Neural crest cell (in vitro differentiated cells): ENCODE data around the gene FGF23. TPM values are rescaled to one million over a fixed set of nuclear protein-coding genes. Genes with fewer than 3 reads are reported as not detected.
A peak's percentile ranks its signal among the peaks of the same experiment; 100 is the strongest.
"Not testable (repeated sequence)": the region's sequence is repeated elsewhere in the genome, so short reads cannot be mapped to it uniquely, and the experiment has no call there.

Experiments used
- DNase-seq: peaks from one replicate; pipeline ENCODE4 v3.0.0; 2021; ENCODE audit warnings: low read depth, mixed read lengths, low spot score
- H3K27ac Mint-ChIP-seq: one replicate; pipeline ENCODE4 v1.8.0; 2021; ENCODE audit warnings: mild to moderate bottlenecking, mixed read lengths; ENCODE audit not compliant: unreplicated experiment
- H3K27me3 Mint-ChIP-seq: 2 replicates; pipeline ENCODE4 v1.8.0; 2021; ENCODE audit warnings: low read depth, mild to moderate bottlenecking, mixed read lengths
- H3K36me3 Mint-ChIP-seq: 2 replicates; pipeline ENCODE4 v1.8.0; 2021; ENCODE audit warnings: low read depth, mild to moderate bottlenecking, mixed read lengths
- H3K4me1 Mint-ChIP-seq: 2 replicates; pipeline ENCODE4 v1.8.0; 2021; ENCODE audit warnings: mixed read lengths
- H3K4me3 Mint-ChIP-seq: one replicate; pipeline ENCODE4 v1.8.0; 2021; ENCODE audit warnings: mild to moderate bottlenecking, mixed read lengths
- H3K9me3 Mint-ChIP-seq: 2 replicates; pipeline ENCODE4 v1.8.0; 2021; ENCODE audit warnings: mixed read lengths
- total RNA-seq: library from RNA; stranded (reverse); gene quantifications from 2 replicates; pipeline ENCODE4 v1.2.1, GENCODE V29; 2021
- TF ChIP-seq, protein P1 (sequence below): fragments of 200-600 bp; sonication (generic); conservative IDR thresholded peaks from 2 replicates; pipeline ENCODE4 v1.5.0; 2021; ENCODE audit warnings: antibody characterized with exemption, mild to moderate bottlenecking

The FGF23 gene
- total RNA-seq, 1 donor from 2014 or later, result 0.16 TPM

DNA sequence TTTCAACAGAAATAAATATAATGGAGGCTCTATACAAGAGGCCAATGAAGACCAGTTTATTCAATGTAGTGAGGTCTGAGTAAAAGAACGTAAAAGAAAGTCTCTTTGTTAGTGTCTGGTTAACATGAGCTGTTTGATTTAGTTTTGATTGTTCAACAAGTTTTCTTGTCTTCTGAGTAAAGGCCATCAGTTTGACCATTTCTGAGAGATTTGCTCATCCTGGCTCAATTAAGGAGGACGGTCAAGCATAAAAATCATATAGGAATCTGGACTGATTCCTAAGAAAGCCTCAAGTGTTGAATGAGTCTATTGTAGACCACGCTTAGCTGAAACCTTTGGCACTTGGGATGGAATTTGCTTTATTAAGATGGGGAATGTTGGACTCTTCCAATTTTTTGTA, 32.5 kb upstream of the FGF23 start:
- Mint-ChIP-seq H3K27me3 (peaks cover 9% of the 10 kb centered on the region), H3K4me3 (peak overlapping the region; percentile 23), H3K36me3 (no peaks in the 10 kb centered on the region), H3K4me1 (peaks cover 21% of the 10 kb centered on the region), H3K27ac (peak overlapping the region; percentile 79), H3K9me3 (no peaks in the 10 kb centered on the region)
- no peak for DNase-seq
- TF ChIP-seq, protein P1, sequence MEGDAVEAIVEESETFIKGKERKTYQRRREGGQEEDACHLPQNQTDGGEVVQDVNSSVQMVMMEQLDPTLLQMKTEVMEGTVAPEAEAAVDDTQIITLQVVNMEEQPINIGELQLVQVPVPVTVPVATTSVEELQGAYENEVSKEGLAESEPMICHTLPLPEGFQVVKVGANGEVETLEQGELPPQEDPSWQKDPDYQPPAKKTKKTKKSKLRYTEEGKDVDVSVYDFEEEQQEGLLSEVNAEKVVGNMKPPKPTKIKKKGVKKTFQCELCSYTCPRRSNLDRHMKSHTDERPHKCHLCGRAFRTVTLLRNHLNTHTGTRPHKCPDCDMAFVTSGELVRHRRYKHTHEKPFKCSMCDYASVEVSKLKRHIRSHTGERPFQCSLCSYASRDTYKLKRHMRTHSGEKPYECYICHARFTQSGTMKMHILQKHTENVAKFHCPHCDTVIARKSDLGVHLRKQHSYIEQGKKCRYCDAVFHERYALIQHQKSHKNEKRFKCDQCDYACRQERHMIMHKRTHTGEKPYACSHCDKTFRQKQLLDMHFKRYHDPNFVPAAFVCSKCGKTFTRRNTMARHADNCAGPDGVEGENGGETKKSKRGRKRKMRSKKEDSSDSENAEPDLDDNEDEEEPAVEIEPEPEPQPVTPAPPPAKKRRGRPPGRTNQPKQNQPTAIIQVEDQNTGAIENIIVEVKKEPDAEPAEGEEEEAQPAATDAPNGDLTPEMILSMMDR, result no peak

GRCh38 chr12:4407136-4407535, 27.6 kb upstream of the FGF23 start:
- TF ChIP-seq, protein P1, result no peak
- DNase-seq, result no peak
- Mint-ChIP-seq H3K9me3 (peaks cover 3% of the 10 kb centered on the region), H3K36me3 (no peaks in the 10 kb centered on the region), H3K4me3 (no peak overlapping the region), H3K27me3 (no peaks in the 10 kb centered on the region), H3K27ac (no peak overlapping the region), H3K4me1 (peaks cover 7% of the 10 kb centered on the region)

GRCh38 chr12:4404877-4405637, 25.5 kb upstream of the FGF23 start:
- not testable (repeated sequence) for H3K4me3 Mint-ChIP-seq, H3K36me3 Mint-ChIP-seq, H3K9me3 Mint-ChIP-seq, H3K4me1 Mint-ChIP-seq, DNase-seq, H3K27me3 Mint-ChIP-seq
- H3K27ac Mint-ChIP-seq, result peak overlapping the region; percentile 2

GRCh38 chr12:4402996-4403395, 23.5 kb upstream of the FGF23 start:
- no peak overlapping the region for H3K27ac Mint-ChIP-seq
- peaks cover 6% of the 10 kb centered on the region for H3K27me3 Mint-ChIP-seq
- TF ChIP-seq, protein P1, result no peak
- no peaks in the 10 kb centered on the region for H3K4me1 Mint-ChIP-seq
- DNase-seq, result no peak
- peaks cover 2% of the 10 kb centered on the region for H3K36me3 Mint-ChIP-seq
- no peak overlapping the region for H3K4me3 Mint-ChIP-seq
- H3K9me3 Mint-ChIP-seq, result peaks cover 3% of the 10 kb centered on the region

DNA sequence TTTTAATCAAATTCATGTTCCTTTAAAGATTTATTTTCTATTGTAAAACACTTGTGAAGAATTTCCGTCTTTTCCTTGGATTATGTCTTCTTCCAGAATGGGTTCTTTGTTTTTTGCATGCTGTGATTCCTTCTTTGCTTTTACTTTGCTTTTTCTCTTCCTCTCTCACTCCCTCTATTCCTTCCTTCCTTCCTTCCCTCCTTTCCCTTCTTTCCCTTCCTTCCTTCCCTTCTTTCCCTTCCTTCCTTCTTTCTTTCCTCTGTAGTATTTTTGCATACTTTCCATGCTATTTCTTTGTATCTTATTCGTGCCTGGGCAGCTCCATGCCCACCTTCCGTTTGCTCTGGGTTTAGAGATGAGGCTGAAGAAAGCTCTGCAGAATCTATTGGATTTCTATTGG, 21.6 kb upstream of the FGF23 start:
- Mint-ChIP-seq H3K9me3 (peaks cover 3% of the 10 kb centered on the region), H3K4me3 (no peak overlapping the region), H3K36me3 (peaks cover 2% of the 10 kb centered on the region), H3K27ac (no peak overlapping the region), H3K27me3 (peaks cover 10% of the 10 kb centered on the region), H3K4me1 (no peaks in the 10 kb centered on the region)
- TF ChIP-seq, protein P1, result no peak
- DNase-seq, result no peak

- Mint-ChIP-seq H3K27ac (no peak overlapping the region), H3K27me3 (peaks cover 16% of the 10 kb centered on the region), H3K4me1 (no peaks in the 10 kb centered on the region), H3K4me3 (no peak overlapping the region), H3K36me3 (no peaks in the 10 kb centered on the region), H3K9me3 (no peaks in the 10 kb centered on the region)
- TF ChIP-seq, protein P1, result no peak
- no peak for DNase-seq
Measured at GRCh38 chr12:4395818-4396217, 16.3 kb upstream of the FGF23 start.
